ENCODE data around the gene ARMC3.

GRCh38 chr10:22992075-22992474, 64.2 kb downstream of the ARMC3 start:
- TF ChIP-seq CTCF (IDR thresholded peaks at IDR 0.05) (no peak), EZH2 (IDR thresholded peaks at IDR 0.05; ENCODE audit: borderline replicate concordance, insufficient read depth, low read depth, low read length, poor library complexity, severe bottlenecking) (no peak)
